Stimulated activated CD8-positive, alpha-beta memory T cell treated with anti-CD3 and anti-CD28 coated beads, Interleukin-2, amount 100 ng/mL, for 1 hour (primary cell): ENCODE data around the gene NANS.
"Not testable (repeated sequence)": the region's sequence is repeated elsewhere in the genome, so short reads cannot be mapped to it uniquely, and the experiment has no call there.

Experiments
- DNase-seq, 2 donors: peaks; one replicate each; pipeline ENCODE4 v3.0.0-alpha.2; 2020; ENCODE audit warnings: low read depth in 2 of 2

The NANS gene

GRCh38 chr9:98056269-98057137 lies at the start of gene NANS:
Gene NANS, plus strand, starts transcription at chr9:98056732. Its CDS starts 77 bp downstream, at chr9:98056809.
- DNase-seq: peak; percentile 85 to 86

DNA sequence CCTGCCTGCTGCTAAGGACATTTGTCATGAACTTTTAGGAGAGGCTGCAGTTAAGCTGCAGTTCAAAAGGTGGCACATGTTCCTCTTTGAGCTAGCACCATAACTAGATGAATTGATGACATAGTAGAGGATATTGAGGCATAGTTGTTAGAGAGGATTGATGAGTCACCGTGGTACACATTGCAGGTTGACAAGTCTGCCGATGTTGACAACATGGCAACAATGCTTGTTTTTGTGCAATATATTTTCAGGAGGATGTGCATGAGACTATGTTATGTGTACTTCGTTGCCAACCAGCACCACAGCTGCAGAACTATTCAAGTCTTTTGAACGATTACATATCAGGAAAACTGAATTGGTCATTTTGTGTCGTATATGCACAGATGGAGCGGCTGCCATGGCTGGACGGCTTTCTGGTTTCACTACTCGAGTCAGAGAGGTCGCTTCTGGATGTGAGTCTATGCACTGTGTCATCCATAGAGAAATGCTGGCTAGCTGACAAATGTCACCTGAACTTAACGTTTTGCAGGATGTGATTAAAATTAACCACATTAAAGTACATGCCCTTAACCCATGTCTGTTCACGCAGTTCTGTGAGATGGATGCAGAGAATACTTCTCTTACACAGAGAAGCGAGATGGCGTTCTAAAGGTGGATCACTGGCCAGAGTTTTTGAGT lies 49.1 kb upstream of the NANS start:
- DNase-seq: no peak

- DNase-seq: no peak
Measured at GRCh38 chr9:98008764-98009163, 47.8 kb upstream of the NANS start.

GRCh38 chr9:98009437-98009836 lies 47.1 kb upstream of the NANS start:
- DNase-seq: no peak

DNA sequence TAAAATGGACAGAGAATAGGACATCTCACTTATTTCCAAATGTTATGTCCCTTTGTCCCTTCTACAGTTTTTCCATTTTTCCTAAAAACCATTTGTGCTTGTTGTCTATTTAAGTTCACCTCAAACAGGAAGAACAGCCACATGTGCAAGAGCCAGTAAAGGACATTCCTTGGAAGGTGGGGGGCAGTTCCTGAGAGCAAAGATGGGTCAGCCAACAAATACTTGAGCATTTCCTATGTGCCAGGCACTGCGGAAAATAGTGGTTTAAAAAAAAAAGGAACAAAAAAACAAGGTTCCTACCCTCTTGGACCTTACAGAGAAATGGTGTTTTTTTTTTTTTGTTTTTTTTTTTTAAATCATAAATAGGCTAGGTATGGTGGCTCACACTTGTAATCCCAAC lies 46.6 kb upstream of the NANS start:
- no peak for DNase-seq

GRCh38 chr9:98010445-98010844 lies 46.1 kb upstream of the NANS start:
- no peak for DNase-seq

DNA sequence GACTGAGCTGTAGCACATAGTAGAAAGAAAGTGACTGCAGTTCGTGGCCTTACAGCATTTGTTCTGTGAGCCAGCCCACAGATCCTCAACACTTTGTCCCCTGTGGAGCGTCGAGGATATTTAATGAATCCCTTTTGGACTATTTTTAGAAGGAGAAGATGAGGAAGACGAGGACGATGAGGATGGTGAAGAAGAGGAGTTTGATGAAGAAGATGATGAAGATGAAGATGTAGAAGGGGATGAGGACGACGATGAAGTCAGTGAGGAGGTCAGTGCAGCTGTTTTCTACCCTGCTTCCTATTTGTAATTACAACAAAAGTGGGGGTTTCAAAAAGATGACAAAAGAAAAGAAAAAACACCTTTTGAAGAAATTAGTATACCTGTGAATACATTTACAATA lies 45.4 kb upstream of the NANS start:
- DNase-seq: no peak

- no peak for DNase-seq
Measured at GRCh38 chr9:98016137-98016680, 40.3 kb upstream of the NANS start.

GRCh38 chr9:98017306-98017705 lies 39.2 kb upstream of the NANS start:
- no peak for DNase-seq

- DNase-seq: no peak
Measured at GRCh38 chr9:98018347-98018746, 38.2 kb upstream of the NANS start.

- DNase-seq: no peak
Measured at GRCh38 chr9:98019098-98019497, 37.4 kb upstream of the NANS start.

DNA sequence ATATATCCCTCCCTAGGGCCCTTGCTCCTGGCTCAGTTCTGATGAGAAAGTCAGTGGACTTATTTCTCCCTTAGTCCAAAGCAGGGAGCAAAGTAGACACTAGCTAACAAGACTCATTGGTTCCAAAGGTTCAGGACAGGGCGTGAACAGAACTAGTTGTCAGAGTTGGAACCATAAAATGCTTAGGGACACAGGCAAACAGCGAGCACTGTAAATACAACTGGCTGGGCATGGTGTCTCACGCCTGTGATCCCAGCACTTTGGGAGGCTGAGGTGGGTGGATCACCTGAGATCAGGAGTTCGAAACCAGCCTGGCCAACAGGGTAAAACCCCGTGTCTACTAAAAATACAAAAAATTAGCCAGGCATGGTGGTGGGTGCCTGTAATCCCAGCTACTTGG lies 36.7 kb upstream of the NANS start:
- DNase-seq: not testable (repeated sequence)

DNA sequence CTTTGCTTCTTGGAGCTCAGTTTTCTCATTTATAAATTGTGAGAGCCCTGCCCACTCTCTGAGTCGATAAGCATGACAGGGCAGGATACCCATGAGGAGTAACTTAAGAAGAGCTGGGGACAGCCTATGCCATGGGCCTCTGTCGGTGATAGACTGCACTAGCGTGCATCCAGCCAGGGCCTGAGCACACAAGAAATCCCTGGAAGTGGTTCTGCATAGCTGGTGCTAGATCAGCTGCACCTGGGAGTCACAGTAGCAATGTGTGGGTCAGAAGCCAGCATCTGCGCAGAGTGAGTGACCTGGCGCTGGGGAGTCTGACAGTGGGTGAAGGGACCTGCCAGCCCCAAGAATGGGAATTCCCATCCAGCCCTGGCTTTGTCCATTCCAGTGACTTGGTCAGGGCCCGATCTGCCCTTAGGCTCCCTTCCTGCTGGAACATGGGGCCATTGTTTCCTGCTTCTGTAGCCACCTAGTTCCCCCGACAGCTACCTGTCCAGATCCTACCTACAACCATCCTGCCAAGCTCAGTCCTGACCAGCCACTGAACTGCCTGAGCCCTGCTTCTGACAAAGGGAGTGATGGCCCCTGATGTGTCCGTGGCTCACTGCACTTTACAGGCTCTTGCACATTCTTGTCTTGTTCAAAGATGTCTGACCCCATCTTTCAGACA lies 35.9 kb upstream of the NANS start:
- no peak for DNase-seq

DNA sequence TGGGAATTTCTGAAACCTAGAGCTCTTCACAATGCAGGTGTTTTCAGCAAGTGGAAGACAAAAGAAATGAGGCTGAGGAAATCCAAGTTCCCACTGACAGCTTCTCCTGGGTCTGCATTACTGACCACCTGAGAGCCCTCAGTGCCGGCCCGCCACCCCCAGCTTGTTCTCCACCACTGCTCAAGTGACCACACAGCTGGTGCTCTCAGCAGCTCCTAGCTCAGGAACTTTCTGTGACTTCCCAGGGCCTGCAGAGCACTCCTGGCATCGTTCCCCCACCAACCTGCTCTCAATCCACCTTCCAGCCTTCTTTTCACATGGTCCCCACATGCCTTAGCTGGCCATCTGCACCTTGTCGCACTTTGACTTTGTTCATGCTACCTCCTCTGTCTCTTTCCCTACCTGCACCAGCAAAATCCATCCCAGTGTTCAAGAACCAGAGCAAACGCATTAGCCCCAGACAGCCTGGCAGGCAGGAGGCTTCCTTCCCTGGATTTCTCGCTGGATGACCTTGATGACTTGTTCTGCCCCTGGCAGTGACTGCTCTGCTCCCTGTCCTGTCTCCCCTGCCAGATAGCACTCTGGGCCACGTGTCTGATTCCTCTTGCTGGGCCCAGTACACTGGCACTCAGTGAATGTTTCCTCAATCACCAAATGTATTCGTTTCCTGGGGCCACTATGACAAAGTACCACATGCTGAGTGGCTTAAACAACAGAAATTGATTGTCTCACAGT lies 35.1 kb upstream of the NANS start:
- DNase-seq: no peak

DNA sequence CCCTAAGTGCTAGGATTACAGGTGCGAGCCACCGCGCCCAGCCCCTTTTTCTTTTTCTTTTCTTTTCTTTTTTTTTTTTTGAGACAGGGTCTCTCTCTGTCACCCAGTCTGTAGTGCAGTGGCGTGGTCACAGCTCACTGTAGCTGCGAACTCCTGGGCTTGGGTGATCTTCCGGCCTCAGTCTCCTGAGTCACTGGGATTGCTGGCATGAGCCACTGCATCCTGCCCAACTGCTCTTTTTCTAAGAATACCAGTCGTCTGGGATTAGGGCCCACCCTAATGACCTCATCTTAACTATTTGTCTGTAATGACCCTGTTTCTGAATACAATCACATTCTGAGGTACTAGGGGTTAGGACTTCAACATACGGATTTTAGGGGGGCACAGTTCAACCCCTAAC lies 34.1 kb upstream of the NANS start:
- DNase-seq: no peak

DNA sequence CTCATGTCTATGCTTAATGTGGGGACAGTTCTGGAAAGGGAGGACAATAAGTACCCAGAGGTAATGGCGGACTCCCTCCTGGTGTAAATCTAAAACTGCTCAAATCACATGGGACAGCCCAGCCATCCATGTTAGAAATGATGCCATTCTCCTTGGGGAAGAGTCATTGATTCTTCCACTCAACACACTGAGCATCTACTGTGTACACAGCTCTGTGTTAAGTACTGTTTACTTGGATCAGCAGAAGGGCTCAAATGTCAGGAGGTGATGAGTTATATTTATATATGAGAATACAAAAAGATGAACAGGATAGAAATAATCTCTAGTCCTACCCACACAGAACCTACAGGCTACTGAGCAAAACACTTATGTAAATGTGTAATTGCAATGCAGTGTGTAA lies 31.8 kb upstream of the NANS start:
- no peak for DNase-seq

DNA sequence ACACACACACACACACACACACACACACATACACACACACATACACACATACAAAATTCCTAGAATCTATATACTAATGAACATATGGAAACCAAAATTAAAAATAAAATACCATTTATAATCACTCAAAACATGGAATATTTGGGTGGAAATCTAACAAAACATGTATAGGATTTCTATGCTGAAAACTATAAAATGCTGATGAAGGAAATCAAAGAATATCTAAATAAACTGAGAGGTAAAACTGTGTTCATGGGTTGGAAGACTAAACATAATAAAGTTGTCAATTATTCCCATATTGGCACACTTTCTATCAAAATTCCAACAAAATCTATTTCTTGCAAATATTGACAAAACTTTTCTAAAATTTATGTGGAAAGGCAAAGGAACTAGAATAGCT lies 25.4 kb upstream of the NANS start:
- DNase-seq: no peak

DNA sequence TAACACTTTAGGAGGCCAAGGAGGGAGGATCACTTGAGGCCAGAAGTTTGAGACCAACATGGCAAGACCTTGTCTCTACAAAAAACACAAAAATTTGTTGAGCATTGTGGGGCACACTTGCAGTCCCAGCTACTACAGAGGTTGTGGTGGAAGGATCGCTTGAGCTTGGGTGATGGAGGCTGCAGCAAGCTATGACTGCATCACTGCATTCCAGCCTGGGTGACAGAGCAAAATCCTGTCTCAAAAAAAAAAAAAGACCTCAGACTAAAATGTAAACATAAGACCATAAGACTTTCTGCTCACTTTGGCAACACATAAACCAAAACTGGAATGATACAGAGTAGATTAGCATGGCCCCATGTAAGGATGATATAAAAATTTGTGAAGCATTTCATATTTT lies 24.6 kb upstream of the NANS start:
- DNase-seq: no peak

DNA sequence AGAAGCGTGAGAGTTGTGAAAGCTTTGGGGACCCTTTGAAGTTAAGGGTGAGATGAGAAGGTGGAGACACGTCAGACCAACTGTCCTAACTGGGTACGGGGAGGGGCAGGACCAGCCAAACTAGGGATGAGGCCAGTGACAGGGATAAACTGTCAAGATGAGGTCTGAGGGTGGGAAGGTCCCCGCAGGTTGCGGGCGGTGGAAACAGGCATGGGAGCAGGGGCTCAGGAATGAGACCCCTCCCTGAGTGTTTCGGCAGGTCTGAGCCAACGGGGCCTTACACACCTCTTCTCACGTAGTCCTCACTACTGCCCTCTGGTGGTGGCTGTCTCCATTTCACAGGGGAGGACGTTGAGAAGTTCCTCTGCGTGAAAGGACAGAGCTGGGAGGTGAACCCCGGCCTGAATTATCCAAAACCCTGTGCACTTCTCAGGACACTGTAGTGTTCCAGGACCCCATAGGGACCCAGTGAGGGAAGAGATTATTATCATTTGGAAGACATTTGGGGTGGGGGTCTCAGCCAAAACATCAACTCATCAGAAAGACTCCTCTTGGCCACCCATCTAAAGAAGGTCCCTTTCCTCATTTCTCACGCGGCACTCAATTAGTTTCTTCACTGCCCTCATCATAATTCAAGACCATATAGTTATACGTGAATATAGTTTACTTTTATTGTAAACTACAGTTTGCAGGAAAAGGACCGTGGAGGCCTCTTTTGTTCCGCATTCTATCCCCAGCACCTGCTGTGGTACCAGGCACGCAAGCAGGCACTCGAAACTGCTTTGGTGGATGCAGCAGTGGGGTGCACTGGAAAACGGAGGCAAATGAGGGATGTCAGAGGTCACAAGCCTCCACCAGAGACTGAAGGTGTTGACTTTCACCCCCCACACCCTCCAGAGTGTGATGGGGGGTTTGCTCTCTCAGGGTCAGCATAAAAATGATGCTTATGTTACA lies 21.7 kb upstream of the NANS start:
- peak; percentile 78 to 86 for DNase-seq

DNA sequence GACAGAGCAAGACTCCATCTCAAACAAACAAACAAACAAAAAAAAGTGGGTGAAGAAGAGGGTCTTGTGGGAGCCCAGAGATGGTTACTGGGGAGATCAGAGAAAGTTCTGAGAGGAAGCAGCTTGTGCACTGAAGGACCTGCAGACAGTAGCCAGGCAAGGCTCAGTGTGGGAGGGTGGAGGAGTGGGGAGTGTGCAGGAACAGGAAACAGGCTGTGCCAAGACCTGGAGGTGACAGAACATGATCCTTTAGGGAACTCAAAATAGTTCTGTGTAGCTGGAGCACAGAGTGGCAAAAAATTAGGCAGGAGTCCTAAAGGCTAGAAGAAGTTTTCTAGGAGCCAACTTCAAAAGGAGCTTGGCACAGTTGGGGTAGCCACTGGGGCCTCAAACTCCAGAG lies 19.2 kb upstream of the NANS start:
- DNase-seq: no peak

GRCh38 chr9:98038958-98039357 lies 17.6 kb upstream of the NANS start:
- no peak for DNase-seq
